ENCODE data around the gene MIB2. TPM values are rescaled to one million over a fixed set of nuclear protein-coding genes. Genes with fewer than 3 reads are reported as not detected.

MIB2 gene
- total RNA-seq, 2 experiments from 2014 or later = 58.3 to 59.4 TPM

GRCh38 chr1:1599030-1599934, 16.0 kb upstream of the MIB2 start:
- ATAC-seq (ENCODE audit: poor library complexity) = peak; percentile 59
- H3K36me3 Mint-ChIP-seq (ENCODE audit: low read depth) = no peaks in the 10 kb centered on the region
- no peaks in the 10 kb centered on the region for H3K27me3 Mint-ChIP-seq
- H3K4me1 ChIP-seq (ENCODE audit: insufficient read depth, low read length) = peaks cover 25% of the 10 kb centered on the region
- no peak for TF ChIP-seq CTCF (IDR thresholded peaks at IDR 0.05)
- intact Hi-C loops (cut with DNase I, micrococcal nuclease) = no loop called here
- ChIA-PET CTCF (no interaction called here), POLR2A (interaction anchor here (3.3 kb wide), 1 partner anchor 16 kb away, joined by 21 read pairs; the partner anchor contains the start of gene MIB2)
- H3K9me3 Mint-ChIP-seq = no peaks in the 10 kb centered on the region
- peak in 10 of 14 experiments; percentile 18 to 78 (median 41) for DNase-seq
- peak overlapping the region; percentile 83 for H3K4me3 Mint-ChIP-seq
- H3K27ac ChIP-seq (ENCODE audit: low read depth in 1 of 2, low read length in 2 of 2) = no peak overlapping the region
- no peaks in the 10 kb centered on the region for H3K9me3 ChIP-seq (ENCODE audit: control insufficient read depth in 1 of 2, insufficient read depth in 1 of 2, low read length in 2 of 2)
- H3K36me3 ChIP-seq (ENCODE audit: insufficient read depth, low read length) = no peaks in the 10 kb centered on the region
- no peak overlapping the region for H3K4me3 ChIP-seq (ENCODE audit: low read length)
- peaks cover 0 to 4% of the 10 kb centered on the region in 2 experiments for H3K27me3 ChIP-seq (ENCODE audit: control insufficient read depth in 1 of 2, insufficient read depth in 2 of 2, low read length in 2 of 2)
- peaks cover 4% of the 10 kb centered on the region for H3K4me1 Mint-ChIP-seq (ENCODE audit: low read depth)
- H3K27ac Mint-ChIP-seq = peak overlapping the region; percentile 33

DNA sequence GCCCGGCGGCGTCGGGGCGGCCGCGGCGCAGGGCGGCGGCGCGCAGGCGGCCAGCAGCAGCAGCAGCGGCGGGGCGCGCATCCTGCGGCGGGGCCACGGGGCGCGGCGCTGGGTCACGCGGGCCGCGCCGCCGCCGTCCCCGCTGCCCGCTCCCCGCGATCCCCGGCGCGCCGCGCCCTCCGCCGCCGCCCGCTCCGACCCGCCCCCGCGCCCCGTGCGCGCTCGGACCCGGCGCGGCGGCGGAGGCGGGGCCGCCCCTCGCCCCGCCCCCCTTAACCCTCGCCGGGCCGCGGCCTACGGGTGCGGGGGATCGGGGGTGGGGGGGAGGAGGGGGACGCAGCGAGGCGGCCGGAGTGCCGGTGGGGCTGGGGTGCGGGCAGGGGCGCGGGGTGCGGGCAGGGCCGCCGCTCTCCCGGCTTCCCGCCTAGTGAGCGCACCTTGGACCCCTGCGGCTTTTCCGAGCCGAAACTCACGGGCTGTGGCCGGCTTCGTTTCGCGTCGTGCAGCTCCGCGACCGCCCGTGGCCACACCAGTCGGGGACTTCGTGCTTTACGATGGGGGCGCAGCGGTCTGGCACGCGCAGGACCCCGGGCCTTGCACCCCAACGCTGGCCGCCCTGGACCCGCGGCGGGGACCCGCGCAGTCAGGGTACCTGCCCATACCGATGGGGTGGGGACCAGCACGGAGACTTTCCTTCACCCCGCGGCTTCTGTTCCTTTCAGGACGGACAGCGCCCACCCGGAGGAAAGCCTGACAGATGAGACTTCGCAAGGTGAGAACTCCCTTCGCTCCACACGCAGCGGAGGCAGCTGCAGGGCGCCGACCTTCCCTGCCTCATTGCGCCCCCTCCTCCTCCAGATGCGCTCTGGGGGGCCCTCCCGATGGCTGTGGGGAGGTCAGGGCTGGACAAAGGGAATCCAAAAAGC, 15.1 kb upstream of the MIB2 start, which contains the start of gene FNDC10:
Gene FNDC10, minus strand, starts transcription at position 201 of the 926 bp plus-strand sequence. Its CDS starts 120 bp downstream, at position 81.
- Mint-ChIP-seq H3K4me3 (peak within 1 kb of the TSS; percentile 83), H3K4me1 (ENCODE audit: low read depth) (peaks cover 8% of the 10 kb centered on the region), H3K9me3 (no peaks in the 10 kb centered on the region), H3K27ac (peak within 1 kb of the TSS; percentile 33), H3K27me3 (no peaks in the 10 kb centered on the region), H3K36me3 (ENCODE audit: low read depth) (no peaks in the 10 kb centered on the region)
- Histone ChIP-seq H3K4me3 (ENCODE audit: low read length) (peak within 1 kb of the TSS; percentile 35), H3K4me1 (ENCODE audit: insufficient read depth, low read length) (peaks cover 25% of the 10 kb centered on the region), H3K36me3 (ENCODE audit: insufficient read depth, low read length) (no peaks in the 10 kb centered on the region), H3K27ac (ENCODE audit: low read depth in 1 of 2, low read length in 2 of 2) (no peak within 1 kb of the TSS), H3K9me3 (ENCODE audit: control insufficient read depth in 1 of 2, insufficient read depth in 1 of 2, low read length in 2 of 2) (no peaks in the 10 kb centered on the region), H3K27me3 (ENCODE audit: control insufficient read depth in 1 of 2, insufficient read depth in 2 of 2, low read length in 2 of 2) (peaks cover 0 to 4% of the 10 kb centered on the region in 2 experiments)
- ChIA-PET CTCF (no interaction called here), POLR2A (interaction anchor here (1.8 to 3.4 kb wide), 2 partner anchors 14 to 29 kb away, joined by 4 to 22 read pairs; partner anchors contain the start of gene MIB2)
- DNase-seq (peak in 3 of 14 experiments; percentile 25 to 37 (median 29)), ATAC-seq (ENCODE audit: poor library complexity) (peak; percentile 30)
- TF ChIP-seq CTCF (IDR thresholded peaks at IDR 0.05) = no peak
- intact Hi-C loops (cut with DNase I, micrococcal nuclease) = no loop called here

Measured in CD4-positive, alpha-beta T cell (primary cell).